GM19099 (cell line): Measurements from ENCODE around the gene QKI.

Experiments used
- POLR2A ChIP-seq: IDR thresholded peaks from 3 replicates; pipeline ENCODE4 v1.6.1; 2011; ENCODE audit warnings: low read depth; ENCODE audit not compliant: insufficient read length; ENCODE audit errors: extremely low read depth

QKI gene

DNA sequence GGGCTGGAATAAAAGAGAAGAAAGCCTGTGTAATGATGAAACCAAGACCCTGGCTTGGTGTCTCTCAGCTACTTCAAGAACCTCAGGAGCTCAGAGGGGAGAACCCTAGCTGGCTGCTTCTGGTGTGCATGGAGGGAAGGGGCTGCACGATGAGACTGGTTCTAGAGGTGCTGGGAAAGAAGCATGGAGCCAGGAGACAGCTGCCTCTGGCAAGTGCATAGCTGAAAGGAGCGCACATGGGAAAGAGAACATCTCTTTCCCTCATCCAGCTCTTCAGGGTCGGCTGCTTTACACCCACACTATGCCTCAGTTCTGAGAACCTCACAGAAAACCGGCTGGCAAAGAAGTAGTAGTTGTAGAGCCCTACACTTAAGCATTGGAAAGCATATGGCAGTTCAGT, 139.5 kb downstream of the QKI start:
- no peak for TF ChIP-seq POLR2A

DNA sequence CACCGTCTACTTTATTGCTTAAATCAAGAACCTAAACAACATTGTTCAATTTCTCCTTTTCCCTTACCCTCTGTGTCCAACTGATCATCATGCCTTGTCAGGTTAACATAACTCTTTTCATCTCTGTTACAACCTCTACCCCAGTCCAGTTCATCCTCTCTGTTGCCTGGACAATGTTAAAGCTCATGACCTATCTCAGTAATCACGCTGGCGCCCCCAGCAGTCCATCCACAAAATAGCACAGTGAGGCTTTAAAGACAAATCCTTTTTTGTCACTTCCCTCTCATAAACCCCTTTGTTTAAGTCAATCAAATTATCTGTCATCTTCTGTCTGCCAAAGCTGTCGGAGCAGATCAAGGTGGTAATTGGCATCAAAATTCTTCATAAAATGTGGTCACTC, 140.1 kb downstream of the QKI start:
- no peak for TF ChIP-seq POLR2A

DNA sequence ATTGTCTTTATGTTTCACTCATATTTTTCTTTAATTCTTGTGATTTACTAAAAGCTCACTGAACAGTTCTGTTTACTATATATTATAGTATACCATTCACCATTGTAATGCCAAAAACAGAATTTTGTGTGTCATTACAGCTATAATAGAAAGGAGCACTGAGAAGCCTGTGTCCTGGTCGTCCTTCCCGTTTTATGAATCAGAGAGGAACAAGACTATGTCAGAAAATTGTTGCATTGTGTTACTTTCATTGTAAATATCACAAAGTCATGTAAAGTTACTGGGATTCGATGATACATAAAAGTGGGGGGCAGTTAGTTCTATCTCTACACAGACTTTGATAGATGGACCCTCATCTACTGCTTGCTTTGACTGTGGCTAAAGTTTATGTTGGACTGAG, 145.1 kb downstream of the QKI start:
- TF ChIP-seq POLR2A: no peak

DNA sequence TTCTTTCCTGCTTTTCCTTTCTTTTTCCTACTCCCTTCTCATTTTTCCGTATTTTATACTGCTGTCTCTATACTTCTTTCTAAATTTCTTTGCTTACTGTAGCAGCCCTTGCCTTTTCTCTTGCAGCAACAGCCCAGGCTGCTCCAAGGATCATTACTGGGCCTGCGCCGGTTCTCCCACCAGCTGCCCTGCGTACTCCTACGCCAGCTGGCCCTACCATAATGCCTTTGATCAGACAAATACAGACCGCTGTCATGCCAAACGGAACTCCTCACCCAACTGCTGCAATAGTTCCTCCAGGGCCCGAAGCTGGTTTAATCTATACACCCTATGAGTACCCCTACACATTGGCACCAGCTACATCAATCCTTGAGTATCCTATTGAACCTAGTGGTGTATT, 148.8 kb downstream of the QKI start:
- no peak for TF ChIP-seq POLR2A

DNA sequence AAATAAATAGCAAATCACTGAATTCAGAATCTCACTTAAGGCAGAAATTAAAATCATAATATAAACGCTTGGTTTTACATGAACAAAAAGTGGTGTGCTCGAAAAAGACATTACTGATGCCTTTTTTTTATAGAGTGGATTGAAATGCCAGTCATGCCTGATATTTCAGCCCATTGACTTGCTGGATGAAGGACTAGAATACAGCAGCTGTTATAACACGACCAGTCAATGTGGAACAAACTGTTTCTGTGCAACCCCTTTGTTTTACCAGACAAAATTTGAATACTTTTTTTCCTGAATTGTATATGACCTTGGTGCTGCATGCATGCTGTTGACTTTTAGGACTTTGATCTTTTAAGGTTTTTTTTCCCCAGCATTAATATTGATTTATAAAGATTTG, 150.0 kb downstream of the QKI start:
- TF ChIP-seq POLR2A: no peak

DNA sequence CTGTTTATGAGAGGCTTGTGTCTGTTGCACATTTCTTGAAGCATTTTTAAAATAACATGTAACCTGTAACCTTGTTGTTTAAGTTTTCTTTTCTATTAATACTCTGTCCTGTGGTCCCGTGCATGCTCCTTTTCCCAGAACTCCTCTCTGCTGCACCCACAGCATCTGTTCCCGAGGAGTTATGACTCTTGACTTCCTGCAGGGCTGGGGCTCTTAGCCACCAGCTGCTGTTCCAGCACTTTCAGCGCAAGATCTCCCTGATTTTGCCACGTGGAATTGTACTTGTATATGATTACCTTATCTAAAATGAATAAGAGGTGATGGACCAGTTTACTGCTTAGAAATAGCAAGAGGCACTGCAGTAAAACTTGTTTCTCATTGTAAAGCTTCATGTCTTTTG, 150.6 kb downstream of the QKI start:
- no peak for TF ChIP-seq POLR2A

DNA sequence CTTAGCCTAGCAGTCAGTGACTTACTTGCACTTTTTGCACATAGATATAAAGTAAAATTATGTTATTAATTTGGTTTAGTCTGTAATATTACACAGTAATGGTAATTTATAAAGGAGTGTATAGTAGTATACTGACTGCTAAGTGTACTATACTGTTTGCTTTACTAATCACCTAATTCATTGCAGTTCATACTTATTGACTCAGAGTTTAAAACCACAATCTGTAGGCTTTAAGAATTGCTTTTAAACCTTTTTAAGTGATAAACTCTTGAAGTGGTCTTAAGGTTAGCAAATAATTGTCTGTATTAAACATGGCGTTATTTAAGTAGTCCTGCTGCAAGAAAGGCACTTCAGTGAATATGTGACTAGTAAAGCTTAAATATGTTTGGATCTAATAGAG, 151.5 kb downstream of the QKI start:
- TF ChIP-seq POLR2A: no peak

DNA sequence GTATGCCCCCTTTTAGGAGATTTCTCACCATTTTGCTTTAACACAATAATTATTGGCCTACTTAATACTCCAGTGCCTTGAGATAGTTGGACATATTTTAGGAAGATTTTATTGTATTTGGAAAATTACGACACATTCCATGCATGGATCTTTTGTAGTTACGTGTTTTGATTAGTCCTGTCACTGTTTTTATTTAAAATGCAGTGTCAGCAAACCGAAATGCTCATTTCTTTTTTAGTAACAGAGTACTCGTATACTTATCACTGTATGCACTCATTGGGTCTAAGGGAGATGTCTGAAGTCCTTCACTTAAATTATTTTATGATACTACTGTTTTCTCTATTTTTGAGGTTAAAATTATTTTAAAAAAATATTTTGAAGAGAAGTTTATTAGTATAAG, 153.8 kb downstream of the QKI start:
- no peak for TF ChIP-seq POLR2A

DNA sequence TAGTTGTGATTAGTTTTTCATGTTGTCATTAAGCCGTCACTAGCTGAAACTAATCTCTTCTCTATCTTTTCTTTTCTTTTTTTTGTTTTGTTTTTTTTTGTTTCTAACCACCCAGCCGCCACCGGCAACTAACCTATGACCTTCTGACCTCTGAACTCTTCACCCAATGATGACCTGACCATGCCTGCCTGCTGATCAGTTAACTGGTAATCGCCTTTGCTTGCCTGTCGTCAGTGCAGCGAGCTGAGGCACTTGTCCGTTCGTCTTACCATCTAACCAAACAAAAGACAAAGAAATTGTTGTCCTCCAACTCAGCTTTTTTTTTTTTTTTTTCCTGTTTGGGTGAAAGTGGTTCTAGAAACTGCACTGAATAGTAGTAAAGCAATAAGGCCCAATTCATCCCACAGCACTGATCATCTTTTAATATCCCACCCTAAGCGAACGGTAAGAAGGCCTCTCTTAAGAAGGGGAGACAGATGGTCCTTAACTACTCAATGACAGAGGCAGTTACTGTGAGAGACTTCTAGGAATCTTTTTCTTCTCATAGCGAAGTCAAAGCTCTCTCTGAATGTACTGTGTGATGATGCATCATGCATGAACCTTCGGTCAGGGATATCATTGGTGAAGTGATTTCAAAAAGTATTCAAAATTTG, 156.2 kb downstream of the QKI start:
- TF ChIP-seq POLR2A: no peak

DNA sequence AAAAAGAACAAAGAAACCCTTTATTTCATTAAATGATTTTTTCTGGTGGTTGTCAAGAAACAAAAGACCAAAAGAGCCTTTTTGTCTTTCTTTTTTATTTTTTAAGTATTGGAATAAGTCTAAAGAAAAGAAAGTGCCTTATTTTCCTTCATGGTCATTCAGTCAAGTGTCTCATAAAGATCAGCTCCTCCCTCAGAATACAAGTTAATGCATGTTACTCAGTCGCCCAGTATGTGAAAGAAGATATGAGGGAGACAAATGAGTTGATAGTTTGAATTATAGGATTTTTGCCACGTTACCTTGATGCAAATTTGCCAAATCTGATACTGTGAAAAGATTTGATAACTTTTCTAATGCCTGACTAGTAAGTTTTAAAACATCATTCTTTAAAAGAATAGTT, 157.2 kb downstream of the QKI start:
- TF ChIP-seq POLR2A: no peak

DNA sequence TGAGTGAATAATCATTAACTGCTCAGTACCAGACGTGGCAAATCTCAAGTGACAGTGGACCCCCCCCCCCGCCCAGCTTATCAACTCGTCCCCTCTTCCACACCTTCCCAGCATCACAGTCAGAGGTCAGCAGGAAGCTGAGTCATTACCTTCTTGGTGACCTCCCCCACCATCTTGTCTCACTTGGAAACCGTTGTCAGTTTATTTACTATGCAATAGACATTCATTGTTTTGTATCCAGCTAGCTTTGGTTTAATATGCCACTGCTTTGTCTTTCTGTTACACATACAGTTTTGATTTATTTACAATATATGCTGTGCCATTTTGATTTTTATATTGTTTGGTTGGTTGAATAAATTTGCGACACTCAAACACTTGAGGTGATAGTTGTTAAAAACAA, 158.1 kb downstream of the QKI start:
- TF ChIP-seq POLR2A: no peak

DNA sequence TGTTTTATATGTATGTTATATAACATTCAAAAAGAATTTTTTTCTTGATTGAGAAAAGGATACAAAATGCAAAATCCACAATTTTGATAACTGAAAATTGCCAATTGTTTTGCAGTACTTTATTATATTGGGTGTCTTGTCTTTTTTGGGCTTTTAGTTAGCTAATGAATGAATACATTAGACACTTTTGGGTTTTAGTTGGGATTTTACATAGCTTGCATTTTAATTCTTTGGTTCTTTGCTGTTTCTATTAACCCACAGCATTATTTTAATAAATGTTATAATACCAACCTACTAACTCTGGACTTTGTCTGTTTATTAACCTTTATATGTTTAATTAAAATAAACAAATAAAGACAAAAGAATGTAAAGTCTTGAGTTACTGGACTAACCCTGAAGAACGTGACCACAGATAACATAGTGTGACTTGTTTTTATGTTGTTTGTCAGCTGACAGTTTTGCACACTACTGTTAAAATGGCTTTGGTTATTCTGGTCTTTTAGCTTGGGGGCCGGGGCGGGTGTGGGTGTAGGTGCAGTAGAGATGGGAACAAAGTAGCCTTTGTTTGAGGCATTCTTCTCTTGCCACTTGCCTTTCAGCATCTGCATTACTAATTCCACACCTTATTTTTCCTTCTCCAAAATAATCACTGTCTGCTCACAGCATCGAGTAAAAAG, 159.1 kb downstream of the QKI start:
- TF ChIP-seq POLR2A: no peak

DNA sequence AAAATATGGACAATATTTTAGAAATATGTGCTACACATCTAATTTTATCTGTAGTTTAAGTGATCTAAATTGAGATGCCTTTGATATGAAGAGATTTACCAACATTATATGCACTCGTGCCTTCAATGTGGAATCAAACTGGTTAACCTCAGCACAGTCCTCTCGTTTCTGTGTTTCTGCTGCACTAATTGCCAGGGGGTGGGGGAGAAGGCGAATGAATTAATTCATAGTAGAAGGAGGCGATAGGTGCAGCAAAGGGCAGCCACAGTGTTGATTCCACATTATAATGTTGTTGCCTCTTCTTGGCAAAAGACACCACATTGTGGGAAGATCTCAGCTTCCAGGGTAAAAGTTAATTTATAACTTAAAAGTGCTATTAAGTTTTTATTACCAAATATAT, 161.6 kb downstream of the QKI start:
- no peak for TF ChIP-seq POLR2A

DNA sequence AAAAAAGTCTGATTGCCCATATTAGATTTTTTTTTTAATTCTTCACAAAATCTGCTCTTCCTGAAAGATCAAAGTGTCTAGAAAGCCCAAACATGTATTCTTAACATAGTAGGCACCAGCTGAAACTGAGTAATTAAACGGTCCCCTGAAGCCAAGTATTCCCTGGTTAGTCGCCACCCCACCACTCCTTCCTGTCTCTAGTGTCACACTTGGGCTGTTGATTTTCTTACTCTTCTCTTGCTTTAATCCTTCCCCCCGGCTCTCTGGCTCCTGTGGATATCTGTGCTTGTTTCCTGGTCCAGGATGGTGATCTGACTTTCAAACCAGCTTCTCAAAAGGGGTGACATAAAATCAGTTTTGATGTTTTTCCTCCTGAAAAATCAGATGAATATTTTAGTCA, 162.9 kb downstream of the QKI start:
- no peak for TF ChIP-seq POLR2A

DNA sequence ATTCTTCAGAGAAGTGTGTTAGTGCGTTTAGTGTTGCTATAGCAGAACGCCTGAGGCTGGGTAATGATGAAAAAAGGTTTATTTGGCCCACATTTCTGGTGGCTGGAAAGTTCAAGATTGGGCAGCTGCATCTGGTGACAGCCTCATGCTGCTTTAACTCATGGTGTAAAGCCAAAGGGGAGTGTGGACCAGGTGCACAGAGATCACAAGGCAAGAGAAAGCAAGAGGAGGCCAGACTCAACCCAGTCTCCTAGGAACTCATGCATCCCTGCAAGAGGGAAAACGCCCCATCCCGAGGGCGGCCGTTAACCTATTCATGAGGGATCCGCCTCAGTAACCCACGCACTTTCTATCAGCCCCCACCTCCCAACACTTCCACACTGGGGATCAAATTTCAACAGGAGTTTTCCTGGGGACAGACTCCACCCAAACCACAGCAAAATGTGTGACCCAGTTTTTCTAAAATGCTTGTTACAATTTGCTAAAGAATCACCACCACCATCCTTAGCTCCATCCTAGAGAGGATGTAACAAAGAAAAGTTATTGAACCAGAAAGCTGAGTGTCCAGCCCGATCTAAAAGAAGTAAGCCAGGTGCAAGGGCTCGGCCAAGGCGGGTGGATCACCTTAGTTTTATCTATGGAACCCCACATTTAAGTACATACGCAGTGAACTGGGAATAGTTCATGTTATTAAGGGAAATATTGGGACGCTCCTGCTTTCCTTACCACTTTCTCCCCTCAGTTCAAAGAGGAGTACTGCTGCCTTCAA, 164.8 kb downstream of the QKI start:
- TF ChIP-seq POLR2A: no peak

DNA sequence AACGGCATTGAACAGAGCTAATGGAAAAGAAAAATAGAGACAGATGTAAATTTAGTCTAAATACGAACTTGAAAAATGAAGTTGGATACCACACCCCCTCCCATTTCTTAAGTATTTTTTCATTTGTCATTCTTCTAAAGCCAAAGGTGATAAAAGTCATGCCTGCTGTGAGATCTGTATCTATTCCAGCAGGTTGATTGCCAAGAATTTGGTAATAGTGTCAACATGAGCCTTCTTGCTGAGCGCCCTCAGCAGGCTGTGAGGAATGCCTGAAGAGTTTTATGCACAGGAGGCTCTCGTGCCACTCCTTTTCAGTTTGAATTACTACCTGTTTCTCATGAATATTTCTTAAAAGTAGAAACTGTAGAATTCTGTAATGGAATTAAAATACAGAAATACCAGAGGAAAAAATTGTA, 165.4 kb downstream of the QKI start:
- no peak for TF ChIP-seq POLR2A
